Superior temporal gyrus (tissue), 1 donor: Measurements from ENCODE around the gene OR2B2.
"Not testable (repeated sequence)": the region's sequence is repeated elsewhere in the genome, so short reads cannot be mapped to it uniquely, and the experiment has no call there.

ENCODE experiments used
- DNase-seq: peaks from one replicate; pipeline ENCODE4 v3.0.0-alpha.2; 2016; ENCODE audit errors: extremely low spot score

Gene OR2B2

GRCh38 chr6:27911956-27912446 is at the start of gene OR2B2:
Gene OR2B2 (minus strand): TSS chr6:27912396. CDS start chr6:27912319, 77 bp downstream.
- DNase-seq: no peak

GRCh38 chr6:27957516-27957915 is 45.3 kb upstream of the OR2B2 start:
- DNase-seq: no peak

GRCh38 chr6:27956941-27957340 is 44.7 kb upstream of the OR2B2 start, which contains the start of gene OR2B6:
Gene OR2B6 (plus strand): TSS chr6:27957241. CDS start chr6:27957241, 0 bp downstream.
- DNase-seq: no peak

- DNase-seq: no peak
Observed at GRCh38 chr6:27951040-27951439, 38.8 kb upstream of the OR2B2 start.

GRCh38 chr6:27948237-27948636 is 36.0 kb upstream of the OR2B2 start:
- no peak for DNase-seq

GRCh38 chr6:27943072-27943471 is 30.9 kb upstream of the OR2B2 start:
- DNase-seq: not testable (repeated sequence)

- no peak for DNase-seq
Observed at GRCh38 chr6:27940766-27941165, 28.6 kb upstream of the OR2B2 start.

- no peak for DNase-seq
Observed at GRCh38 chr6:27931209-27931608, 19.0 kb upstream of the OR2B2 start.

- not testable (repeated sequence) for DNase-seq
Observed at GRCh38 chr6:27929930-27930329, 17.7 kb upstream of the OR2B2 start.

- DNase-seq: not testable (repeated sequence)
Observed at GRCh38 chr6:27928041-27928440, 15.8 kb upstream of the OR2B2 start.

- DNase-seq: no peak
Observed at GRCh38 chr6:27924179-27924578, 12.0 kb upstream of the OR2B2 start.

GRCh38 chr6:27922949-27923348 is 10.8 kb upstream of the OR2B2 start:
- DNase-seq: no peak

- no peak for DNase-seq
Observed at GRCh38 chr6:27908017-27908416, 4.2 kb downstream of the OR2B2 start.

GRCh38 chr6:27902335-27903314 is 9.6 kb downstream of the OR2B2 start:
- peak; percentile 98 for DNase-seq

- DNase-seq: no peak
Observed at GRCh38 chr6:27901801-27902200, 10.4 kb downstream of the OR2B2 start.

- not testable (repeated sequence) for DNase-seq
Observed at GRCh38 chr6:27900197-27900596, 12.0 kb downstream of the OR2B2 start.

GRCh38 chr6:27899543-27899942 is 12.7 kb downstream of the OR2B2 start:
- DNase-seq: no peak

- no peak for DNase-seq
Observed at GRCh38 chr6:27897580-27898206, 14.5 kb downstream of the OR2B2 start.

GRCh38 chr6:27896398-27896796 is 15.8 kb downstream of the OR2B2 start:
- no peak for DNase-seq

GRCh38 chr6:27894839-27895762 is 17.1 kb downstream of the OR2B2 start:
- DNase-seq: peak; percentile 88
